T-cell (primary cell): Measurements from ENCODE around the gene NDUFS7. TPM values are rescaled to one million over a fixed set of nuclear protein-coding genes. Genes with fewer than 3 reads are reported as not detected.

ENCODE experiments used
- ATAC-seq, 4 experiments: fragments of 200-7000 bp in 3 of 4; fragments of 150-1000 bp in 1 of 4; cut with Tn5 transposase; replicated peaks in 1 of 4; 1 replicate in 3 of 4; 2 replicates in 1 of 4; pipeline ENCODE4 v1.10.0; 2021; ENCODE audit warnings: moderate library complexity in 3 of 4, mild to moderate bottlenecking in 2 of 4, moderate number of reproducible peaks in 1 of 4
- CTCF ChIA-PET, 2 donors: fragments of 300-600 bp; sonication (Branson Sonifier 250); formaldehyde crosslinking; loops; one replicate each; lab custom pipeline; 2022; ENCODE audit warnings: antibody characterized with exemption in 2 of 2; lab: Charles Lee
- POLR2A ChIA-PET, 2 donors: fragments of 300-600 bp; sonication (Branson Sonifier 250); formaldehyde crosslinking; loops; one replicate each; lab custom pipeline; 2022; ENCODE audit warnings: antibody characterized with exemption in 2 of 2; lab: Charles Lee
- DNase-seq, 35 experiments: peaks; one replicate each; pipeline versions ENCODE4 v3.0.0 to v3.0.0-alpha.2; 2013 to 2023
- H3K27ac ChIP-seq: one replicate; pipeline ENCODE4 v1.5.1; 2013; ENCODE audit warnings: low read length
- H3K27me3 ChIP-seq, 2 experiments: replicated peaks in 1 of 2; 1 replicate in 1 of 2; 2 replicates in 1 of 2; pipeline versions ENCODE4 v1.6.1 to v1.7.0; 2013; ENCODE audit warnings: low read length in 1 of 2, mixed read lengths in 1 of 2; ENCODE audit not compliant: control insufficient read depth in 2 of 2, insufficient read depth in 2 of 2; ENCODE audit errors: extremely low read depth in 1 of 2
- H3K36me3 ChIP-seq, 2 donors: 1 replicate in 1 of 2; 2 replicates in 1 of 2; pipeline versions ENCODE4 v1.6.1 to v1.7.0; 2013; ENCODE audit warnings: low read length in 1 of 2; ENCODE audit not compliant: control insufficient read depth in 2 of 2, insufficient read depth in 1 of 2; ENCODE audit errors: extremely low read depth in 1 of 2
- H3K4me1 ChIP-seq, 2 experiments: 1 replicate in 1 of 2; 2 replicates in 1 of 2; pipeline versions ENCODE4 v1.6.1 to v1.7.0; 2013; ENCODE audit warnings: low read length in 2 of 2, mixed read lengths in 1 of 2; ENCODE audit not compliant: insufficient read depth in 2 of 2, control insufficient read depth in 1 of 2; ENCODE audit errors: extremely low read depth in 1 of 2
- H3K4me3 ChIP-seq, 2 donors: 1 replicate in 1 of 2; 2 replicates in 1 of 2; pipeline versions ENCODE4 v1.5.1 to v1.7.0; 2013; ENCODE audit warnings: mild to moderate bottlenecking in 2 of 2, low read length in 1 of 2, moderate library complexity in 1 of 2; ENCODE audit not compliant: control insufficient read depth in 1 of 2; ENCODE audit errors: extremely low read depth in 1 of 2
- H3K9me3 ChIP-seq: 2 replicates; pipeline ENCODE4 v1.7.0; 2013
- H3K27ac Mint-ChIP-seq, 2 donors: one replicate each; pipeline ENCODE4 v1.8.0; 2020 to 2021; ENCODE audit warnings: mild to moderate bottlenecking in 2 of 2, mixed read lengths in 2 of 2
- H3K27me3 Mint-ChIP-seq, 2 donors: one replicate each; pipeline ENCODE4 v1.8.0; 2021 to 2022; ENCODE audit warnings: mixed read lengths in 2 of 2
- H3K36me3 Mint-ChIP-seq: one replicate; pipeline ENCODE4 v1.8.0; 2021; ENCODE audit warnings: mixed read lengths
- H3K4me1 Mint-ChIP-seq, 3 donors: one replicate each; pipeline ENCODE4 v1.8.0; 2020 to 2022; ENCODE audit warnings: mixed read lengths in 3 of 3, mild to moderate bottlenecking in 1 of 3
- H3K4me3 Mint-ChIP-seq, 3 donors: one replicate each; pipeline ENCODE4 v1.8.0; 2020 to 2022; ENCODE audit warnings: mild to moderate bottlenecking in 3 of 3, mixed read lengths in 3 of 3, moderate library complexity in 3 of 3
- H3K9me3 Mint-ChIP-seq, 3 donors: one replicate each; pipeline ENCODE4 v1.8.0; 2020 to 2022; ENCODE audit warnings: mixed read lengths in 3 of 3
- WGBS: methylation state at CpG from one replicate; pipeline ENCODE4 v1.1.5; 2013; ENCODE audit warnings: missing lambda C conversion rate; ENCODE audit not compliant: insufficient coverage; 5-methylcytosine and 5-hydroxymethylcytosine counted together
- total RNA-seq, 35 experiments: library from RNA in 6 of 35; stranded (reverse) in 6 of 35; fragments of 120-200 nt in 1 of 35; gene quantifications; one replicate each; pipeline versions ENCODE4 v1.2.1 to v1.2.4 and lab custom pipeline; 2013 to 2026

Gene NDUFS7
- total RNA-seq, 5 donors from 2014 or later (not counting 1 experiment from before 2014, with no cell fraction given) = 50.3 to 85.5 (median 79.6) TPM

DNA sequence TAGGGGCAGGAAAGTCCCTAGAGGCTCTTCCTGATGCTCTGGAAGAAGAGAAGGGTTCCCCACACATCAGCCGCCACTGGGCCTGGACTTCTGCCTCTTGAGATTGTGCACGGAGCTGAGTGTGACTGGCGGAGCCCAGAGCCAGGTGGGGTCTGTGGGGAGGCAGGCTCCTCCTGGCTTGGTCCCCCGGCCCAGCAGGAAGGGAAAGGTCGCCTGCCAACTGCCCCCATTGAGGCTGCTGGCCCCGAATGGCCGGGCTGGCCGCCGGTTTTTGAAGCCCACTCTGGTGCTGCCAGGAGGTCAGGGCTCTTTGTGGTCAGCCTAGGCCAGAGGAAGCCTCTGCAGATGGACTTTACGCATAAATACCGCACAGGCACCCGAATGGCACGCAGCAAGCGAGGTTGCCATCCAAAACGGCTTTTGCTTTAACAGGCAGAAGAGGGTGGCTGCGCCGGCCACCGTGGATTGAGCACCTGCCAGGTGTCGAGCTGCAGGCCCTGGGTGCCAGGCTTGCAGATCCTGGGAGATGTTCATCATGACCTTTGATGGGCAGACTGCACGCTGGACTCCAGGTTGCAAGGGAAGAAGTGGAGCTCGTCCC is 28.7 kb downstream of the NDUFS7 start:
- H3K4me3 Mint-ChIP-seq = peak overlapping the region in 2 of 3 donors; percentile 49 to 95
- Histone ChIP-seq H3K4me1 (peaks cover 19 to 88% of the 10 kb centered on the region in 2 experiments), H3K4me3 (no peak overlapping the region), H3K9me3 (no peaks in the 10 kb centered on the region), H3K27me3 (no peaks in the 10 kb centered on the region), H3K27ac (no peak overlapping the region), H3K36me3 (peaks cover 16 to 29% of the 10 kb centered on the region in 2 donors)
- H3K27me3 Mint-ChIP-seq = no peaks in the 10 kb centered on the region
- H3K36me3 Mint-ChIP-seq = peaks cover 10% of the 10 kb centered on the region
- DNase-seq (no peak), ATAC-seq (no peak)
- POLR2A ChIA-PET = interaction anchor here in 1 of 2 donors (0.6 kb wide), 1 partner anchor 351 kb away, joined by 6 read pairs; no protein-coding TSS in a partner anchor
- WGBS = 88% methylated on average over 15 of the region's 21 CpGs
- H3K4me1 Mint-ChIP-seq = peaks cover 69 to 84% (median 84%) of the 10 kb centered on the region in 3 donors
- peak overlapping the region; percentile 48 to 78 for H3K27ac Mint-ChIP-seq
- H3K9me3 Mint-ChIP-seq = no peaks in the 10 kb centered on the region
- CTCF ChIA-PET = interaction anchor here (0.5 to 1.1 kb wide), 2 partner anchors 10 to 424 kb away, joined by 3 to 8 read pairs; no protein-coding TSS in a partner anchor

DNA sequence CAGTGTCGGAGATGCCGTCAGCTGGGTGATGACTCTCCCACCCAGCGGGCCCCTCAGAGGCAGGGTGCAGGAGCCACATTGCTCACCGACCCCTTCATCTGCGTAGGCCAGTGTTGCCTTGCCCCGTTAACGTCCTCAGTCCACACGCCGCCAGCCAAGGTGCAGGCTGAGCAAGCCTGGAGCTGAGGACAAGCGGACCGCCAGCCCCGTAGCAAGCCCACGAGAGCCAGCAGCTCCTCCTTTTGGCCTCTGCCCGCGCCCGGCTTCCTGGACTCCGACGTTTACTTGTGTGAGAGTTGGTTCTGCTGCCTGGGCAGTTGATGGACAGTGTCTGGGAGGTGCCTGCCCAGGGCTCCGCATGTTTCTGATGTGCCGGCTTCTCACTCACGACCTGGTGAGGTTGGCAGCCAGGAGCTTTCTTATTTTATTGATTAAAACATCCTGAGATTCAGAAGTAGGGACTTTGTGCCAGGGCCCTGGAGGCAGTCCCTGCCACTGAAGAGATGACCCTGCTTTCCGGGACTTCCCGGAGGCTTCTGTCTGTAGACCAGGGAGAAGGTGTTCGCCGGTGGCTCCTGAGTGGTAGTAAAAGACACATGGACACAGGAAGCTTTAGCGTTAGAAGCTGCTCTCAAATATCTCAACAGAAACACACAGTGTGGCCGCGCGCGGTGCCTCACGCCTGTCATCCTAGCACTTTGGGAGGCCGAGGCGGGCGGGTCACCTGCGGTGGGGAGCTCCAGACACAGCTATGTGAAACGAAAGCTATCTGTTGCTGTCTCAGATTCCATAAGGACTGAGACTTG is 29.5 kb downstream of the NDUFS7 start:
- no peak overlapping the region for H3K27ac ChIP-seq
- peaks cover 13% of the 10 kb centered on the region for H3K36me3 Mint-ChIP-seq
- H3K4me1 Mint-ChIP-seq = peaks cover 73 to 88% (median 88%) of the 10 kb centered on the region in 3 donors
- POLR2A ChIA-PET = interaction anchor here in 1 of 2 donors (0.6 kb wide), 2 partner anchors 352 to 736 kb away, joined by 4 to 6 read pairs; no protein-coding TSS in a partner anchor
- peaks cover 16 to 37% of the 10 kb centered on the region in 2 donors for H3K36me3 ChIP-seq
- DNase-seq (no peak), ATAC-seq (no peak)
- WGBS = 76% methylated on average over 22 of the region's 36 CpGs
- H3K27ac Mint-ChIP-seq = peak overlapping the region in 1 of 2 donors; percentile 58
- no peak overlapping the region for H3K4me3 ChIP-seq
- no peaks in the 10 kb centered on the region for H3K27me3 Mint-ChIP-seq
- CTCF ChIA-PET = interaction anchor here (0.5 to 1.1 kb wide), 2 partner anchors 10 to 423 kb away, joined by 3 to 8 read pairs; no protein-coding TSS in a partner anchor
- H3K4me1 ChIP-seq = peaks cover 19 to 94% of the 10 kb centered on the region in 2 experiments
- no peaks in the 10 kb centered on the region for H3K27me3 ChIP-seq
- H3K4me3 Mint-ChIP-seq = peak overlapping the region in 1 of 3 donors; percentile 32
- no peaks in the 10 kb centered on the region for H3K9me3 Mint-ChIP-seq
- no peaks in the 10 kb centered on the region for H3K9me3 ChIP-seq

GRCh38 chr19:1416014-1416841 is 32.5 kb downstream of the NDUFS7 start:
- Histone ChIP-seq H3K9me3 (no peaks in the 10 kb centered on the region), H3K36me3 (peaks cover 39 to 57% of the 10 kb centered on the region in 2 donors), H3K4me3 (no peak overlapping the region), H3K4me1 (peaks cover 5 to 68% of the 10 kb centered on the region in 2 experiments), H3K27ac (peak overlapping the region; percentile 16), H3K27me3 (no peaks in the 10 kb centered on the region)
- no peak for DNase-seq
- WGBS = 89% methylated on average over 18 of the region's 28 CpGs
- H3K9me3 Mint-ChIP-seq = no peaks in the 10 kb centered on the region
- ATAC-seq = no peak
- H3K27me3 Mint-ChIP-seq = no peaks in the 10 kb centered on the region
- H3K27ac Mint-ChIP-seq = peak overlapping the region; percentile 44 to 59
- H3K4me3 Mint-ChIP-seq = peak overlapping the region in 2 of 3 donors; percentile 9 to 43
- H3K4me1 Mint-ChIP-seq = peaks cover 47 to 64% (median 62%) of the 10 kb centered on the region in 3 donors
- CTCF ChIA-PET = no interaction called here
- POLR2A ChIA-PET = no interaction called here
- H3K36me3 Mint-ChIP-seq = peaks cover 20% of the 10 kb centered on the region

GRCh38 chr19:1417145-1417544 is 33.4 kb downstream of the NDUFS7 start:
- Histone ChIP-seq H3K27ac (no peak overlapping the region), H3K9me3 (no peaks in the 10 kb centered on the region), H3K27me3 (no peaks in the 10 kb centered on the region), H3K4me1 (peaks cover 0 to 58% of the 10 kb centered on the region in 2 experiments), H3K4me3 (no peak overlapping the region), H3K36me3 (peaks cover 44 to 64% of the 10 kb centered on the region in 2 donors)
- DNase-seq (no peak), ATAC-seq (no peak)
- CTCF ChIA-PET = no interaction called here
- Mint-ChIP-seq H3K36me3 (peaks cover 21% of the 10 kb centered on the region), H3K4me1 (peaks cover 37 to 55% (median 53%) of the 10 kb centered on the region in 3 donors), H3K27ac (no peak overlapping the region), H3K27me3 (no peaks in the 10 kb centered on the region), H3K4me3 (peak overlapping the region in 1 of 3 donors; percentile 27), H3K9me3 (no peaks in the 10 kb centered on the region)
- POLR2A ChIA-PET = no interaction called here
- 91% methylated on average over 21 of the region's 21 CpGs for WGBS

- CTCF ChIA-PET = no interaction called here
- Mint-ChIP-seq H3K4me3 (peak overlapping the region in 1 of 3 donors; percentile 27), H3K27me3 (no peaks in the 10 kb centered on the region), H3K4me1 (peaks cover 36 to 49% (median 49%) of the 10 kb centered on the region in 3 donors), H3K9me3 (no peaks in the 10 kb centered on the region), H3K27ac (no peak overlapping the region), H3K36me3 (peaks cover 27% of the 10 kb centered on the region)
- Histone ChIP-seq H3K4me1 (peaks cover 0 to 51% of the 10 kb centered on the region in 2 experiments), H3K4me3 (no peak overlapping the region), H3K9me3 (no peaks in the 10 kb centered on the region), H3K27ac (no peak overlapping the region), H3K27me3 (no peaks in the 10 kb centered on the region), H3K36me3 (peaks cover 43 to 67% of the 10 kb centered on the region in 2 donors)
- DNase-seq (no peak), ATAC-seq (no peak)
- WGBS = 86% methylated on average over 10 of the region's 30 CpGs
- POLR2A ChIA-PET = no interaction called here
These were observed 34.2 kb downstream of the NDUFS7 start for GRCh38 chr19:1417681-1418495.
